Measurements from ENCODE around the gene USP2.

Gene USP2

DNA sequence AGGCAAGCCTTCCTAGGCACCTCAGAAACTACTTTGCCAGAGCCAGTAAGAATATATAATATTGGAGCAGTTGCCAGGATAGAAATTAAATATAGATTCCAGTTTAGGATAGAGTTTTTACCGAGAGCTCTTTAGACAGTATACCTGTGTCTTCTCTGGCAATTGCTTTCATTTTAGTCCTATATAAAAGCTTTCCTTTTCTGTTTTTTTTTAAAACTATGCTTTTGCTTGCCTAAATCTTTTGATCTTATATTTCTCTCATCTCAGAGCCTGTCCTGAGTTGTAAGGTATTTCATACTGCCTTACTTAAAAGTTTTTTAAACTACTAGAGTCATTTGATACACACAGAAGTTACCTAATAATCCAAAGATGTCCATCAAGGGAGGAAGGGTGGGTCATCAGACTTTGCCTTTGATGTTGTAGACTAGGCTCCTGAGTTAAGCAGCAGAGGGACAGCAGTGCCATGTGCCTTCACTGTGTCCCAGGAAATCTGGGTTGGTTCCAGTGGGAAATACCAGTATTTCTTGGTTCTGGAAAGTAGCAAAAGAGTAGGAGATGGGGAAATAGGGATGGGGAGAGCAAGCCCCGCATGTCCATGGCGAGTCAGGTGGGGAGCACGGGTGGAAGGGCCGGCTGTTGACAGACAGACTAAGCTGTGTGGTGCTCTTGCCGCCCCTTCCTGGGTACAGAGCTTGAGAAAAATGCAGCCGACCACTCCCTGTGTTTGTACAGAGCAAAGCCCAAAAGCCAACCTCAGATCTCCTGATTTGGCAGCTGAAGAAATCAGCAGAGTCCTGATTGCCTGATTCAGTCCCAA lies 75.7 kb downstream of the USP2 start:
- DNase-seq (ENCODE audit: low read depth), result no peak
